ENCODE results near the gene UBE2R2.

The UBE2R2 gene, protein sequence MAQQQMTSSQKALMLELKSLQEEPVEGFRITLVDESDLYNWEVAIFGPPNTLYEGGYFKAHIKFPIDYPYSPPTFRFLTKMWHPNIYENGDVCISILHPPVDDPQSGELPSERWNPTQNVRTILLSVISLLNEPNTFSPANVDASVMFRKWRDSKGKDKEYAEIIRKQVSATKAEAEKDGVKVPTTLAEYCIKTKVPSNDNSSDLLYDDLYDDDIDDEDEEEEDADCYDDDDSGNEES

DNA sequence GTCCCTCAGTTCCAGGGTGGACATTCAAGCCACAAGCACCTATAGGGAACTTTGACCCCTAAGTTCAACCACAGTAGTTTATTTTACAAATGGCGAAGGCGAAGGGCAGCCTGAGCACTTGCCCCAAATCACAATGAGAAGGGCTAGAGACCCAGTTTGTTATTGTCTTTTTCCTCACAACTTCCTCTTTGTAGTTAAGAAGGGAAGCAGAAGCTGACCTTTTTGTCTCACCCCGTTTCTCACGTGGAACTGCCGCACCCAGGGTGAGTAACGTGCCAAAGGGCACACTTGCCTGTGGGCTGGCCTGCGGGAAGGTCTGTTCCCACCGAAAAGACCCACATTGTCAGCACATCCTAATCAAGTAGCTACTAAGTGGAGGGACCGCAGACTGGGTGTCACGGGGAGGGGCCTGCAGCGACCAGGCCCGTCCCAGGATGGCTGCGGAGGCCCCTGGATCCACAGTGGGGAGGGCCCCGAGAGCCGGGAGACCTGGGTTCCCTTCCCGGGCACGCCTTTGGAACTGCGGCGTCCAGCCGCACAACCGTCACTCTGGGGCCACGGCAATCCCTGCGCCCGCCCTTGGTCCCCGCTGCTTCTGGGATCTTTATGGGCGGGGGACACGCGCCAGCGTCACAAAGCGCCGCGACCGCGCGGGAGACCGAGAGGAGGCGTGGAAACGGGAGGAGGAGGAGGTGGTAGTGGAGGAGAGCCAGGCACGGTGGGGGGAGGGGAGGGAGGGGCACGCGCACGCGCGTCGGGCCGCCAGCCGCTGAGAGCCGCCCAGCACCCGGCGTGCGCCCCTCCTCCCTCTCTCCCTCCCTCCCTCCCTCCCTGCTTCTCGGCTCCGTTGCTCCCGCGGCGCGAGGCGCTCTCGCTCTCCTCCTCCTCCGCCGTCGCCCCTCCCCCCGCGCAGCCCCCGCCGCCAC is at the start of gene UBE2R2:
UBE2R2 (plus strand) TSS at position 834 of the 926 bp plus-strand sequence. CDS start 598 bp downstream, outside the sequence.
- TF ChIP-seq, protein P1, sequence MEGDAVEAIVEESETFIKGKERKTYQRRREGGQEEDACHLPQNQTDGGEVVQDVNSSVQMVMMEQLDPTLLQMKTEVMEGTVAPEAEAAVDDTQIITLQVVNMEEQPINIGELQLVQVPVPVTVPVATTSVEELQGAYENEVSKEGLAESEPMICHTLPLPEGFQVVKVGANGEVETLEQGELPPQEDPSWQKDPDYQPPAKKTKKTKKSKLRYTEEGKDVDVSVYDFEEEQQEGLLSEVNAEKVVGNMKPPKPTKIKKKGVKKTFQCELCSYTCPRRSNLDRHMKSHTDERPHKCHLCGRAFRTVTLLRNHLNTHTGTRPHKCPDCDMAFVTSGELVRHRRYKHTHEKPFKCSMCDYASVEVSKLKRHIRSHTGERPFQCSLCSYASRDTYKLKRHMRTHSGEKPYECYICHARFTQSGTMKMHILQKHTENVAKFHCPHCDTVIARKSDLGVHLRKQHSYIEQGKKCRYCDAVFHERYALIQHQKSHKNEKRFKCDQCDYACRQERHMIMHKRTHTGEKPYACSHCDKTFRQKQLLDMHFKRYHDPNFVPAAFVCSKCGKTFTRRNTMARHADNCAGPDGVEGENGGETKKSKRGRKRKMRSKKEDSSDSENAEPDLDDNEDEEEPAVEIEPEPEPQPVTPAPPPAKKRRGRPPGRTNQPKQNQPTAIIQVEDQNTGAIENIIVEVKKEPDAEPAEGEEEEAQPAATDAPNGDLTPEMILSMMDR (IDR thresholded peaks at IDR 0.05): no peak
- TF ChIP-seq ZFX (IDR thresholded peaks at IDR 0.05; ENCODE audit: borderline replicate concordance): no peak
- H3K27ac ChIP-seq: peak within 1 kb of the TSS; percentile 97

DNA sequence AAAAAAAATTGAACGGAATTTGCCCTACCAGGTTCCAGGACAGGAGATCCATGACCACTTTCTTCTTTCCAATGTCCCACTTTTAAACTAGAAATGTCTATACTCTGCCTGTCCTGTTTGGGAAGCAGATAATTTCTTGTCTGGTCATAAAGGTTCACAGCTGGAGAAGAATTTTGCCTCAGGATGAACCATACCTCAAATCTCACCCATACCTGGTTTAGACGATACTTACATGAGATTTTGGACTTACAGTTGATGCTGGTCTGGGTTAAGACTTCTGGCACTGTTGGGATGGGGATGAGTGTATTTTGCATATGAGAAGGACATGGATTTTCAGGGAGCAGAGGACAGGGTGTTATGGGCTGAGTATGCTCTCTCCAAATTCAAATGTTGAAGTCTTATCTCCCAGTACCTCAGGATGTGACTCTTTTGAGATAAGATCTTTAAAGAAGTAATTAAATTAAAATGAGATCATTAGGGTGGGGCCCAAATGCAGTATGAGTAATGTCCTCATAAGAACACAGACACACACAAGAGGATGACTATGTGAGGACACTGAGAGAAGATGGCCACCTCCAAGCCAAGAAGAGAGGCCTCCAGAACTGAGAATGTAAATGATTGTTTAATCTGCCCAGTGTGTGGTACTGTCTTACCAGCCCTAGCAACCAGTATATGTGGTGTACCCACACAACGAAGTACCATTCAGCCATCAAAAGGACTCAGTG is 46.6 kb upstream of the UBE2R2 start:
- H3K27ac ChIP-seq: peak overlapping the region; percentile 60

DNA sequence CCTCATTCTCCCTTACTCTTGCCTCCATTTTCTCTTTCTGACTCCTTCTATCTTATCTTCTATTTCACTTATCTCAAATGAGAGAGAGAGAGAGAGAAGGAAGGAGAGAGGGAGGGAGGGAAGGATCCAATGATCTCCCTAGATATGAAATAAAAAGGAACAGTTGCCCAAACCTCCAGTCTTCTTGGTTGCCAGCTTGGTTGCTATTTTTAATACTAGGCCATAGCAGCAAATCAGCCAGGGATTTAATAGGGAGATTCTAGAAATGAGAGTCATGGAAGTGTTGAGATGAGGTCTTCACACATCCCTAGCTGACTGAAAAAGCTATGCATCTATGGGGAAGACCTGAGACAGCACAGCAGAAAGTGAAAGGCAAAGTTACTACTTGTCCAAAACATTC is 43.8 kb upstream of the UBE2R2 start:
- peak overlapping the region; percentile 33; the same call in 1 of the 2 replicates for H3K27ac ChIP-seq

DNA sequence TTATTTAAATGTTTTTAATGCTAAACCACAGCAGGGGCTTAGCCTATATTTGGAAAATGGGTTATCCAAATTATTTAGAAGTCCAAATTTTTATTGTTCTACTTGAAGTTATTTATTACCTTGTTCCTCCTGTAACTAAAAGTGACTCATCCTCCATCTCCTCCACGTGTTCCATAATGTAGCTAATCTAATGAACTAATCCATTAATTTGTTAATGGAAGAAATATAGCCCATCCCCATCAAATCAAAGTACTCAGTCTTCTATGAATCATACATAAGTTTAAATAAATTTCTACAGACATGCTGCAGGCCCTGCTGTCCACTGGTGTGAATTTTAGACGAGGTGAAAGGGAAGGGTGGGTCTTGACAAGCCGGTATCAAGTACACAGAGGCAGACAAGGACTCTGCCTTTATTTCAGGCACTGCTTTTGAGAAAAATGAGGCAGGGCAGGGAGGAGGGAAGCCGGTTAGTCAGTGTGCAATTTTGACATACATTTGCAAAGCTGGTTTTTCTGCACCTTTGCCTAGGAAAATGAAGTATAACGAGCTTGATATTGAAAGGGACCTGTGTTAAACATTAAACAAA is 42.8 kb upstream of the UBE2R2 start:
- H3K27ac ChIP-seq: peak overlapping the region; percentile 33

DNA sequence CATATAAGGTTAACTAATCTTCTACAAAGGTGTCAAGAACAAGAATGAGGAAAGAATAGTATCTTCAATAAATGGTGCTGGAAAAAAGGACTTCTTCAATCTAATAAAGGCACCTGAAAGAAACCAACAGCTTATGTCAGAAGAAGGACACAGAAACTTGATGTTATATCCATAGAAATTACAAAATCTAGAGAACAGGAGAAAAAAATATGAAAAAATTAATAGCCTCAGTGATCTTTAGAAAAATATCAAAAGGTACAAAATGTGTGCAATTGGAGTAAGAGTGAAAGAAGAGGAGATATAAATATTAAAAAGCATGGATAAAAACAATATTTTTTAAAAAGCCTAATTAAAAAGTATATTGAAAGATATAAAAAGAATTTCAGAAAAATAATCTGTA is 40.4 kb upstream of the UBE2R2 start:
- TF ChIP-seq ZFX (IDR thresholded peaks at IDR 0.05; ENCODE audit: borderline replicate concordance): no peak
- TF ChIP-seq, protein P1 (IDR thresholded peaks at IDR 0.05): no peak
- no peak overlapping the region for H3K27ac ChIP-seq

DNA sequence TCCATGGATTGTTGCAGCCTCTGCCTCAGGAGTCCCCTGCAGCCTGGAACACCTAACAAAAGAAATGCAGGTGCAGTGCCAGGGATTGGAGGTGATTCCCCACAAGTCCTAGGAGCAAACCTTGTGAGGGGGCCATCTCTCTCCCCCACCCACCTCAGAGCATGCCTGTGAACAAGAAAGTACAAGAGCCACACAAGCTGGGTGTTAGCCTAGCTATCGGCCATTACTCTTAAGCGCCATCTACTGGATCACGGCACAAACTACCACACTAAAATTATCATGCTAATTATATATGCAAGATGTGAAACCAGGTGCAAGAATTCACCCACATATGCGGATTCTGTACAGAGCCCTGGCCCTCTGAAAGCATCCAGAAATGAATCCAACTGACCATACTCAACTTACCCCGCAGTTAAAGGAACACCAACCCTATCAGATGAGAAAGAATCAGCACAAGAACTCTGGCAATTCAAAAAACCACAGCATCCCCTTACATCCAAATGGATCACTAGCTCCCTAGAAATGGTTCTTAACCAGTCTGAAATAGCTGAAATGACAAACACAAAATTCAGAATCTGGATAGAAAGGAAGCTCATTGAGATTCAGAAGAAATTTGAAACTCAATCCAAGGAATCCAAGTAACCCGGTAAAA is 38.1 kb upstream of the UBE2R2 start:
- TF ChIP-seq, protein P1 (IDR thresholded peaks at IDR 0.05): peak; percentile 97
- no peak for TF ChIP-seq ZFX (IDR thresholded peaks at IDR 0.05; ENCODE audit: borderline replicate concordance)
- H3K27ac ChIP-seq: no peak overlapping the region; the same call in 1 of the 2 replicates

DNA sequence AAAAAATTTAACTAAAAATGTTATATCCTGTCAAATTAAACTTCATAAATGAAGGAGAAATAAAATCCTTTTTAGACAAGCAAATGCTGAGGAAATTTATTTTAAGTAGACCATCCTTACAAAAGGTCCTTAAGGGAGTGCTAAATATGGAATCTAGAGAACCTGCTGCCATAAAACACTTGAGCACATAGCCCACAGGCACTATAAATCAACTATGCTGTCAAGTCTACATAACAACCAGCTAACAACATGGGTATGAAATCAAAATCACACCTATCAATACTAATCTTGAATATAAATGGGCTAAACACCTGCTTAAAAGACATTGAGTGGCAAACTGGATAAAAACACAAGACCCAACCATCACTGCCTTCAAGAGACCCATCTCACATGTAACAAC is 36.7 kb upstream of the UBE2R2 start:
- H3K27ac ChIP-seq: no peak overlapping the region
- no peak for TF ChIP-seq ZFX (IDR thresholded peaks at IDR 0.05; ENCODE audit: borderline replicate concordance)

DNA sequence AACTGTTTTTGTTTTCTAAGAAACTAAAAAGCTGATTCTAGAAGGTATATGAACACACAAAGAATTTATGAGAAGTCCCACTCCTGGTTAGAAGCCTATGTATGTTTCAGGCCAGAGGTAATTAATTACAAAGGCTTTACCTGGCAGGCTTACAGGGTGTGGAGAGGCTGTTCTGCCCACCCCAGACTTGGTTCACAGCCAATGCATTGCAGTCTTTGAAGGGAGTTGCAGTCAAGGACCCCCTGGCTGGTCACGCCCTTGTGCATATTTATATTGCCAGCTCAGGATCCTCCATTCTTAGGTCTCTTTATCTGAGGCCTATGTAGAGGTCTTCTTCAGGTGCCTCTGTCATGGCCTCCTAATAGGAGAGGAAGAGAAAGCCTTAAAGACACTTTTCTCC is 35.2 kb upstream of the UBE2R2 start:
- no peak for TF ChIP-seq ZFX (IDR thresholded peaks at IDR 0.05; ENCODE audit: borderline replicate concordance)
- TF ChIP-seq, protein P1 (IDR thresholded peaks at IDR 0.05): no peak

More for the DNA sequence above, 35.2 kb upstream of the UBE2R2 start:
- H3K27ac ChIP-seq: no peak overlapping the region

Data from 22Rv1 (cell line).